OCI-LY7 (cell line): ENCODE data around the gene LMNTD2. TPM values are rescaled to one million over a fixed set of nuclear protein-coding genes. Genes with fewer than 3 reads are reported as not detected.

Source experiments
- BruUV-seq: library from RNA; stranded (reverse); fragments of 400-500 nt; replicated peaks from 2 replicates; lab custom pipeline; 2021; lab: Mats Ljungman, UMichigan
- CTCF ChIA-PET: fragments of 300-600 bp; sonication (Branson Sonifier 250); formaldehyde crosslinking; loops from one replicate; lab custom pipeline; 2022; ENCODE audit warnings: antibody characterized with exemption; ENCODE audit not compliant: unreplicated experiment; lab: Charles Lee
- POLR2A ChIA-PET: fragments of 300-600 bp; sonication (Branson Sonifier 250); formaldehyde crosslinking; loops from one replicate; lab custom pipeline; 2022; ENCODE audit warnings: antibody characterized with exemption; lab: Charles Lee
- DNase-seq: peaks from one replicate; pipeline ENCODE4 v3.0.0-alpha.2; 2015; ENCODE audit warnings: low spot score
- H2AFZ ChIP-seq: fragments of 200-600 bp; sonication (generic), shearing (Covaris generic); 2 replicates; pipeline ENCODE4 v1.6.1; 2014; ENCODE audit warnings: mild to moderate bottlenecking, antibody characterized with exemption, low read length, moderate library complexity
- H3K27ac ChIP-seq: fragments of 200-600 bp; sonication (generic); 2 replicates; pipeline ENCODE4 v1.5.1; 2014; ENCODE audit warnings: mixed run types, low read depth, mild to moderate bottlenecking, moderate library complexity, low read length, inconsistent platforms; ENCODE audit not compliant: poor library complexity, severe bottlenecking
- H3K36me3 ChIP-seq: fragments of 200-600 bp; sonication (generic); 2 replicates; pipeline ENCODE4 v1.6.1; 2014; ENCODE audit warnings: mild to moderate bottlenecking, antibody characterized with exemption, low read length, moderate library complexity, mixed read lengths; ENCODE audit not compliant: insufficient read depth
- H3K4me1 ChIP-seq: fragments of 200-600 bp; sonication (generic); 2 replicates; pipeline ENCODE4 v1.5.1; 2014; ENCODE audit warnings: mild to moderate bottlenecking, low read length; ENCODE audit not compliant: insufficient read depth, poor library complexity, severe bottlenecking
- H3K4me2 ChIP-seq: fragments of 200-600 bp; sonication (generic); 2 replicates; pipeline ENCODE4 v1.6.1; 2014; ENCODE audit warnings: mild to moderate bottlenecking, low read length
- H3K4me3 ChIP-seq: fragments of 200-600 bp; sonication (generic); 2 replicates; pipeline ENCODE4 v1.5.1; 2014; ENCODE audit warnings: mild to moderate bottlenecking, low read depth, low read length; ENCODE audit not compliant: poor library complexity, severe bottlenecking
- H3K79me2 ChIP-seq: fragments of 200-600 bp; sonication (generic); 2 replicates; pipeline ENCODE4 v1.6.1; 2016; ENCODE audit warnings: low read depth, mild to moderate bottlenecking, low read length, moderate library complexity, mixed read lengths; ENCODE audit not compliant: insufficient read depth
- H3K9me2 ChIP-seq: fragments of 200-600 bp; sonication (generic); 2 replicates; pipeline ENCODE4 v1.6.1; 2016; ENCODE audit warnings: mild to moderate bottlenecking, low read length, mixed read lengths; ENCODE audit not compliant: insufficient read depth
- H3K9me3 ChIP-seq: fragments of 200-600 bp; sonication (generic); 2 replicates; pipeline ENCODE4 v1.6.1; 2014; ENCODE audit warnings: mild to moderate bottlenecking, mixed run types, low read length, mixed read lengths
- H4K20me1 ChIP-seq: fragments of 200-600 bp; sonication (generic); 2 replicates; pipeline ENCODE4 v1.6.1; 2014; ENCODE audit warnings: mild to moderate bottlenecking, antibody characterized with exemption, low read length, moderate library complexity, mixed read lengths; ENCODE audit not compliant: insufficient read depth
- EZH2phosphoT487 ChIP-seq: fragments of 200-600 bp; sonication (generic); IDR thresholded peaks from 2 replicates; pipeline ENCODE4 v1.6.1; 2018; ENCODE audit warnings: low read depth, borderline replicate concordance, mild to moderate bottlenecking, mixed run types, antibody characterized with exemption, low read length, moderate library complexity, mixed read lengths
- intact Hi-C: fragments of 100-400 bp; cut with micrococcal nuclease; formaldehyde crosslinking; loops from one replicate; pipeline ENCODE4 v1.10.0; 2022; ENCODE audit not compliant: unreplicated experiment
- total RNA-seq, 2 experiments: library from RNA; depleted of rRNA in 1 of 2; stranded (reverse); fragments of >200 nt in 1 of 2; shearing (Covaris generic) in 1 of 2; gene quantifications; 2 replicates each; pipeline ENCODE4 v1.2.3, GENCODE V29; 2014 to 2022
- TF ChIP-seq, protein P1 (sequence below): fragments of 200-600 bp; sonication (generic); conservative IDR thresholded peaks from 2 replicates; pipeline ENCODE4 v1.5.1; 2014; ENCODE audit warnings: mild to moderate bottlenecking, antibody characterized with exemption, low read length, moderate library complexity, mixed read lengths

LMNTD2 gene
- total RNA-seq, 2 experiments from 2014 or later, result 4.7 to 17.7 TPM

GRCh38 chr11:593347-593746 lies 32.8 kb upstream of the LMNTD2 start:
- ChIA-PET CTCF (no interaction called here), POLR2A (no interaction called here)
- Histone ChIP-seq H3K4me1 (no peaks in the 10 kb centered on the region), H3K36me3 (peaks cover 93% of the 10 kb centered on the region), H2AFZ (no peak overlapping the region), H3K79me2 (no peaks in the 10 kb centered on the region), H3K9me2 (no peaks in the 10 kb centered on the region), H3K4me2 (no peak overlapping the region), H3K4me3 (no peak overlapping the region), H3K27ac (no peak overlapping the region), H3K9me3 (no peaks in the 10 kb centered on the region), H4K20me1 (no peaks in the 10 kb centered on the region)
- no peak for DNase-seq
- TF ChIP-seq, protein P1, sequence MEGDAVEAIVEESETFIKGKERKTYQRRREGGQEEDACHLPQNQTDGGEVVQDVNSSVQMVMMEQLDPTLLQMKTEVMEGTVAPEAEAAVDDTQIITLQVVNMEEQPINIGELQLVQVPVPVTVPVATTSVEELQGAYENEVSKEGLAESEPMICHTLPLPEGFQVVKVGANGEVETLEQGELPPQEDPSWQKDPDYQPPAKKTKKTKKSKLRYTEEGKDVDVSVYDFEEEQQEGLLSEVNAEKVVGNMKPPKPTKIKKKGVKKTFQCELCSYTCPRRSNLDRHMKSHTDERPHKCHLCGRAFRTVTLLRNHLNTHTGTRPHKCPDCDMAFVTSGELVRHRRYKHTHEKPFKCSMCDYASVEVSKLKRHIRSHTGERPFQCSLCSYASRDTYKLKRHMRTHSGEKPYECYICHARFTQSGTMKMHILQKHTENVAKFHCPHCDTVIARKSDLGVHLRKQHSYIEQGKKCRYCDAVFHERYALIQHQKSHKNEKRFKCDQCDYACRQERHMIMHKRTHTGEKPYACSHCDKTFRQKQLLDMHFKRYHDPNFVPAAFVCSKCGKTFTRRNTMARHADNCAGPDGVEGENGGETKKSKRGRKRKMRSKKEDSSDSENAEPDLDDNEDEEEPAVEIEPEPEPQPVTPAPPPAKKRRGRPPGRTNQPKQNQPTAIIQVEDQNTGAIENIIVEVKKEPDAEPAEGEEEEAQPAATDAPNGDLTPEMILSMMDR, result no peak
- TF ChIP-seq EZH2phosphoT487, result no peak
- intact Hi-C loops, result no loop called here
- BruUV-seq, result no TSS peak

- intact Hi-C loops, result no loop called here
- Histone ChIP-seq H3K36me3 (peaks cover 93% of the 10 kb centered on the region), H3K9me3 (no peaks in the 10 kb centered on the region), H3K27ac (no peak overlapping the region), H3K4me1 (no peaks in the 10 kb centered on the region), H2AFZ (no peak overlapping the region), H4K20me1 (no peaks in the 10 kb centered on the region), H3K4me3 (no peak overlapping the region), H3K79me2 (no peaks in the 10 kb centered on the region), H3K9me2 (no peaks in the 10 kb centered on the region), H3K4me2 (no peak overlapping the region)
- TF ChIP-seq EZH2phosphoT487, result no peak
- TF ChIP-seq, protein P1, result no peak
- ChIA-PET CTCF (no interaction called here), POLR2A (no interaction called here)
- no peak for DNase-seq
- BruUV-seq, result no TSS peak
Observed at GRCh38 chr11:592918-593317, 32.4 kb upstream of the LMNTD2 start.

DNA sequence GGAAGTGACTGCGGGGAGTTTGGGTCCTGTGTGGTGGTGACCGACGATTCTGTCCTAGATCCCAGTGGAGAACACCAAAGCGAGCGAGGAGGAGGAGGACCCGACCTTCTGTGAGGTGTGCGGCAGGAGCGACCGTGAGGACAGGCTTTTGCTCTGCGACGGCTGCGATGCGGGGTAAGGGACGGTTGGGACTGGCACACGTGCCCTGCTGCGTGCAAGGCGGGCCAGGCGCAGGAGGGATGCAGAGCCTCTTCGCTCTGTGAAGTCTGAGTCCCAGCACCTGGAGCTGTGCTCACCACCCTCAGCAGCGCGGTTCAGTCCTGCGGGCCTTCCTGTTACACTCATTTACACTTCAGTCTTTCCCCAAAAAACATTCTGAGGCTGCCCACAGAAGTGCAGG lies 32.0 kb upstream of the LMNTD2 start:
- Histone ChIP-seq H2AFZ (no peak overlapping the region), H4K20me1 (no peaks in the 10 kb centered on the region), H3K9me2 (no peaks in the 10 kb centered on the region), H3K27ac (no peak overlapping the region), H3K4me3 (no peak overlapping the region), H3K4me2 (no peak overlapping the region), H3K9me3 (no peaks in the 10 kb centered on the region), H3K4me1 (no peaks in the 10 kb centered on the region), H3K79me2 (no peaks in the 10 kb centered on the region), H3K36me3 (peaks cover 94% of the 10 kb centered on the region)
- ChIA-PET CTCF (no interaction called here), POLR2A (no interaction called here)
- no peak for DNase-seq
- intact Hi-C loops, result no loop called here
- no peak for TF ChIP-seq EZH2phosphoT487
- TF ChIP-seq, protein P1, result no peak
- no TSS peak for BruUV-seq
